Astrocyte of the cerebellum (primary cell): Measurements from ENCODE around the gene RORB.

ENCODE experiments used
- DNase-seq: peaks from one replicate; pipeline ENCODE4 v3.0.0-alpha.2; 2011; ENCODE audit warnings: low read depth
- H3K4me3 ChIP-seq: 2 replicates; pipeline ENCODE4 v1.5.1; 2011; ENCODE audit warnings: mild to moderate bottlenecking, low read depth, low read length, moderate library complexity
- in situ Hi-C: cut with HindIII; loops from 2 replicates; pipeline ENCODE4 v1.10.0; 2017; ENCODE audit warnings: low sequenced_read_pairs
- TF ChIP-seq, protein P1 (sequence below): IDR thresholded peaks from 2 replicates; pipeline ENCODE4 v1.5.1; 2012; ENCODE audit warnings: low read length, low read depth, moderate library complexity, mild to moderate bottlenecking; ENCODE audit errors: missing control alignments

Gene RORB

DNA sequence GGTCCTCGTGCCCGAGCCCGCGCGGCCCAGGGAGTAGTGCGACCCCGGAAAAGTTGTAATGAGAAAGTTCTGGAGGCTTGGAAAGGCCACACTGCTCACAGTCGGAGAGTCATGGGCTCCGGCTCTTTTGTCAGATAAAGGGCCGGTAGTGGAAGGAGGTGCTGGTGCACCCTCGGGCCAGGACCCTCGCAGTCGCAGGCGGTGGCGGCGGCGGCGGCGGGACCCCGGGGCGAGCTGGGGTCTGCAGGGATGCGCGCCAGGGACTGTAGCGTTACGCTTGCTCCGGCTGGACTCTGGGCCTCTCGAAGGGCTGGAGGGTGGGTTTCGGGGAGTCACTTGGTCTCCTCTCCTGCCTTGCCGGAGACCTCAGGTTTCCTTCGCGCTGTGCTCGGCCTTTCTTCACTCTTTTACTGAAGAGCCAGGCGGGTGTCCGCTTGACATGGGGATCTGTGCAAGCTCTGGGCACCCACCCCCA, 1.5 kb downstream of the RORB start:
- in situ Hi-C loops, result no loop called here
- peak overlapping the region; percentile 59 for H3K4me3 ChIP-seq

DNA sequence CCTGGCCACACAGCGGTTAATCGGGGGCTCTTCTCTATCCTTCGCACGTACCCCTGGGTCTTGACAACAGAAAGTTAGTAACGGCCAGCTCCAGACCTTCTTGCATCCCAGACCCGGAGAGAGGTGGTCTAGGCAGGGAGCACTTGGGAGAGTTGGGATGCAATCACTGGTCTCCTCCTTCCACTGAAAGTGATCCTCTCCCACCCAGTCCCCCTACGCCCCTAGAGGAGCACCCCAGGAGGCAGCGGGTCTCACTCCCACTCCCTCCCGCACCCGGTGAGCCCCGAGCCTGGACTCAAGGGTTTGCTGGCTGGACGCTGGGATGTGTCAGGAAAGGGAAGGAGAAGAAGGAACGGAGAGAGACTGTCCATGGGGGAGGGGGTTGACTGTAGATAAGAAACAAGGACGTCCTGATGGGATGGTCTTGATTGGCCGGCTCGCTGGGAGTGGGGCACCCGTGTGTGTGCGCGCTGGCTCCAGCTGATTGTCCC, 2.0 kb downstream of the RORB start:
- in situ Hi-C loops, result no loop called here
- no peak for DNase-seq
- H3K4me3 ChIP-seq, result peak overlapping the region; percentile 59
- TF ChIP-seq, protein P1, sequence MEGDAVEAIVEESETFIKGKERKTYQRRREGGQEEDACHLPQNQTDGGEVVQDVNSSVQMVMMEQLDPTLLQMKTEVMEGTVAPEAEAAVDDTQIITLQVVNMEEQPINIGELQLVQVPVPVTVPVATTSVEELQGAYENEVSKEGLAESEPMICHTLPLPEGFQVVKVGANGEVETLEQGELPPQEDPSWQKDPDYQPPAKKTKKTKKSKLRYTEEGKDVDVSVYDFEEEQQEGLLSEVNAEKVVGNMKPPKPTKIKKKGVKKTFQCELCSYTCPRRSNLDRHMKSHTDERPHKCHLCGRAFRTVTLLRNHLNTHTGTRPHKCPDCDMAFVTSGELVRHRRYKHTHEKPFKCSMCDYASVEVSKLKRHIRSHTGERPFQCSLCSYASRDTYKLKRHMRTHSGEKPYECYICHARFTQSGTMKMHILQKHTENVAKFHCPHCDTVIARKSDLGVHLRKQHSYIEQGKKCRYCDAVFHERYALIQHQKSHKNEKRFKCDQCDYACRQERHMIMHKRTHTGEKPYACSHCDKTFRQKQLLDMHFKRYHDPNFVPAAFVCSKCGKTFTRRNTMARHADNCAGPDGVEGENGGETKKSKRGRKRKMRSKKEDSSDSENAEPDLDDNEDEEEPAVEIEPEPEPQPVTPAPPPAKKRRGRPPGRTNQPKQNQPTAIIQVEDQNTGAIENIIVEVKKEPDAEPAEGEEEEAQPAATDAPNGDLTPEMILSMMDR, result no peak

More for the DNA sequence above, 1.5 kb downstream of the RORB start:
- DNase-seq, result no peak
- TF ChIP-seq, protein P1, result no peak

DNA sequence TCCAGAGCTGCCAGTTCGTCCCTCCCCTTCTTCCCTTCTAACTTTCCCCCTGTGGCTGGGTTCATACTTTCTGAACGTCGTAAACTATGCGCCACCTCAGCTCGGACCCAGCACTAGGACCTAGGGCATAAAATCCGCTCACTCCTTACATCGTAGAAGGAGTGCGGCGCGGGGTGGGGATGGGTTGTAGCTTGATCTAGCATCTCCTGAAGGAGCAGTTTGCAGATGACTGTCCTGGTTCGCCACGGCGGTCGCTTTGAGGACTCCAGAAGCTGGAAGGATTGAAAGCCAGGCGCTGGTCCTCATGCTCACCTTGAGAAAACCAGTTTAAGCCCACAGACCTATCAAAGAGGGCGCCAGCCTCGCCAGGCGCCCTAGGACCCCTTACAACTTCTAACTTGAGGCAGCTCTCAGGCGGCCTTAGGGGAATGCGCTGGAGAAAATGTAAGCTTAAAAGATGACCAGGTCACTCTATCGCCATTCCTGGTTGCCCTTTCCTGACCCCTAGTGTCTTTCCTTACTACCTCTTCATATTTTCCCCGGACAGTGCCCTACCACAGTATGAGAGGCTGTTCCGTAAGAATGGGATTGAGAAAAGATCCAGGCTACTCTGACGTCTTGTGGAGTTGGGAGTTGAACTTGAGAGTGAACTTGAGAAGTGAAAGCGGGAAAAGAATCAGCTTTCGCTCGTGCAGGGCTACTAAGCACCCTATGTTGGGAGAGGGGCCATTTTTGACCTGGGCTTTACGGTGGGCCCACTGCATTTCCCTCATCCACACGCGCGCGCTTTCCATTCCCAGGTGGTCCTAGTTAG, 2.8 kb downstream of the RORB start:
- peak overlapping the region; percentile 59 for H3K4me3 ChIP-seq
- in situ Hi-C loops, result no loop called here
- TF ChIP-seq, protein P1, result no peak
- no peak for DNase-seq

DNA sequence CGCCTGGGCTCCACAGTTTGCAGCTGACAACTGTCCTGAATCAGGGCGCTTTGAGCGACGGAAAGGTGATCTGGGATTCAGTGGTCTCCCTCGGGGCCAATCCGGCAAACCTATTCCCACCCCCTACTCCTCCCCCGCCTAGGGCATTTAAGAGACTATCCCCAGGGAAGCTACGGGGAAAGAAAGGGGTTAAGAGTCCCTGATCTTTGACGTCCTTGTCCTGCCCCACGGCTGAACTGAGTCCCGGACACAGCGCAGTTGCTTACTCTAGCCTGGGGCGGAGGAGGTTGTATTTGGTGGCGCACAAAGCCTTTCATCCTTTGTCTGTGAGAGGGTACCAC, 3.4 kb downstream of the RORB start:
- peak overlapping the region; percentile 59 for H3K4me3 ChIP-seq
- TF ChIP-seq, protein P1, result no peak
- in situ Hi-C loops, result no loop called here
- DNase-seq, result no peak

DNA sequence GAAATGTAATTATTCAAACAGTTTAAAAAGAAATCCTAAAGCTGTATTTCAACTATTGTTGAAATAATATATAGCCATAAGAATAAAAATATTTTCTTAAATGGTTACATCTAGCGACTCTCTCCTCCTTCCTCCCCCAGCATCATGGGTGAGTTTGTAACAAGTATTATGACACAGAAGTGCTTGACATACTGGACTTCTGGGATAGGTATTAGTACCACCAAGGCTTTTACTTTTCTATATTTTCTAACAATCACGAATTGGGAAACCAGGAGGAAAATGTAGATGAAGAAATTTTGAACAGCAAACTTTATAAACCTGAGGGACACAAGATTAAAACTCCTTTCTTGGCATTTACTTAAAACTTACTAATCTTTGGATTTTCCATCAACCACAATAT, 4.4 kb downstream of the RORB start:
- TF ChIP-seq, protein P1, result no peak
- DNase-seq, result no peak
- H3K4me3 ChIP-seq, result no peak overlapping the region
- in situ Hi-C loops, result no loop called here

DNA sequence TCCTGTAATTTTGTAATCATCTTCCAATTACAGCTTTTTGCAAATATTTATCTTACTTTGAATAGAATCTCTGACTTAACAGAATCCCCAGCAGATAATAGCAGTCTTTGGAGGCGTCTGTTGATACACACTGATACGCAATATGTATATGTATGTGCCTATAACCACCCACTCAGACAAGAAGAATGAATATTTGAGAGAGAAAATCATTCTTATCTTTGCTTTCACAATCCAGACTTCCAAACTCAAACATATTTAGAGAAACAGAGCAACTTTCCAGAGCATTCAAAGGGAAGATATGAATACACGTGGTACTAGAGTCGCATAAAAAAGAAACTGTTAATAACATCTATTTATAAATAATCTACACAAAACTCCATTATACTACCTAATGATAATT, 6.1 kb downstream of the RORB start:
- H3K4me3 ChIP-seq, result no peak overlapping the region
- DNase-seq, result no peak
- TF ChIP-seq, protein P1, result no peak
- in situ Hi-C loops, result no loop called here
